BE2C (cell line): ENCODE results near the gene PRAC1.

Experiments
- DNase-seq: peaks from one replicate; pipeline ENCODE4 v3.0.0-alpha.2; 2020
- H3K27me3 ChIP-seq: fragments of 250-450 bp; sonication (Bioruptor Pico); 2 replicates; pipeline ENCODE4 v1.5.1; 2020; ENCODE audit warnings: mild to moderate bottlenecking
- H3K36me3 ChIP-seq: fragments of 250-450 bp; sonication (Bioruptor Pico); 2 replicates; pipeline ENCODE4 v1.5.1; 2020; ENCODE audit warnings: mild to moderate bottlenecking
- H3K4me1 ChIP-seq: fragments of 250-450 bp; sonication (Bioruptor Pico); 2 replicates; pipeline ENCODE4 v1.5.1; 2020
- H3K4me3 ChIP-seq: 2 replicates; pipeline ENCODE4 v1.5.1; 2011; ENCODE audit warnings: low read depth, low read length
- H3K9me3 ChIP-seq: fragments of 250-450 bp; sonication (Bioruptor Pico); 2 replicates; pipeline ENCODE4 v1.5.1; 2020
- TF ChIP-seq, protein P1 (sequence below): IDR thresholded peaks from 2 replicates; pipeline ENCODE4 v1.5.1; 2012; ENCODE audit warnings: mild to moderate bottlenecking, low read depth, low read length

Gene PRAC1

DNA sequence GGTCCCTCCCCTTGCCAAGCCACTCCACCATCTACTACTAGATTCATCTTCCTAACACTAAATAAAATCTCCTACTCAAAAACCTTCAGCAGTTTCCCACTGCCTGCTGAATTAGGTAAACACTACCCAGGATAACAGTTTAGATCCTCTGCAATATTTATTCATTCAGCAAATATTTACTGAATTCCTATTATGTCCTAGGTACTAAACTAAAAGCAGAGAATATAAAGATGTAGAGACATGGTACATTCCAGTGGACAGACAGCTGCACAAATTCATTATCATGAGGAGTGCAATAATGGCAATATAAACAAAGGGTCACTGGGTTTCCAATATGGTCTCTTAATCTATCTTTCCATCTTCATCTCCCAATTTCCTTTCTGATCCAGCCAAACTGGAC is 37.0 kb upstream of the PRAC1 start:
- DNase-seq = no peak
- Histone ChIP-seq H3K36me3 (no peaks in the 10 kb centered on the region), H3K27me3 (peaks cover 93% of the 10 kb centered on the region), H3K4me1 (no peaks in the 10 kb centered on the region), H3K4me3 (no peak overlapping the region), H3K9me3 (no peaks in the 10 kb centered on the region)
- TF ChIP-seq, protein P1, sequence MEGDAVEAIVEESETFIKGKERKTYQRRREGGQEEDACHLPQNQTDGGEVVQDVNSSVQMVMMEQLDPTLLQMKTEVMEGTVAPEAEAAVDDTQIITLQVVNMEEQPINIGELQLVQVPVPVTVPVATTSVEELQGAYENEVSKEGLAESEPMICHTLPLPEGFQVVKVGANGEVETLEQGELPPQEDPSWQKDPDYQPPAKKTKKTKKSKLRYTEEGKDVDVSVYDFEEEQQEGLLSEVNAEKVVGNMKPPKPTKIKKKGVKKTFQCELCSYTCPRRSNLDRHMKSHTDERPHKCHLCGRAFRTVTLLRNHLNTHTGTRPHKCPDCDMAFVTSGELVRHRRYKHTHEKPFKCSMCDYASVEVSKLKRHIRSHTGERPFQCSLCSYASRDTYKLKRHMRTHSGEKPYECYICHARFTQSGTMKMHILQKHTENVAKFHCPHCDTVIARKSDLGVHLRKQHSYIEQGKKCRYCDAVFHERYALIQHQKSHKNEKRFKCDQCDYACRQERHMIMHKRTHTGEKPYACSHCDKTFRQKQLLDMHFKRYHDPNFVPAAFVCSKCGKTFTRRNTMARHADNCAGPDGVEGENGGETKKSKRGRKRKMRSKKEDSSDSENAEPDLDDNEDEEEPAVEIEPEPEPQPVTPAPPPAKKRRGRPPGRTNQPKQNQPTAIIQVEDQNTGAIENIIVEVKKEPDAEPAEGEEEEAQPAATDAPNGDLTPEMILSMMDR = no peak

DNA sequence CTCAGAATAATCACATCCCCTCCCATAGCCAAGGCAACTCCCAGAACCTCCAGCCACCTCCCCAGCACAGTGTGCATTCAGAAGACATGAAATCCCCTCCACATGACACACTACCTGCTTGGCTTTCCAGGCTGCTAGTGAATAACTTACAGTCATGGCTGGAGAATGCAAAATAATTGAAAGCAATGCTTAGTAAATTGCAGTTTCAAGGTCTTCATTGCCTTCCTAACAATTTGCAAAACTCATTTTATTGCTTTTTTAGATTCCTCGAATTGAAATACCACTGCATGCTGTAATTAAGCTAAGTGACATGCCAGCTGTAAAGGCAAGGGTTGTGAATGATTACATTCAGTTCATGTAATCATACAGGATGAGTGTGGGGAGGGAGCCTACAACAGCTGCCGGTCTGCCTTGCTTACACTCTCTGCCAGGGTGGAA is 35.2 kb upstream of the PRAC1 start:
- TF ChIP-seq, protein P1 = no peak
- no peak overlapping the region for H3K4me3 ChIP-seq
- no peak for DNase-seq
- H3K27me3 ChIP-seq = peaks cover 94% of the 10 kb centered on the region
- no peaks in the 10 kb centered on the region for H3K4me1 ChIP-seq
- no peaks in the 10 kb centered on the region for H3K9me3 ChIP-seq
- H3K36me3 ChIP-seq = no peaks in the 10 kb centered on the region

DNA sequence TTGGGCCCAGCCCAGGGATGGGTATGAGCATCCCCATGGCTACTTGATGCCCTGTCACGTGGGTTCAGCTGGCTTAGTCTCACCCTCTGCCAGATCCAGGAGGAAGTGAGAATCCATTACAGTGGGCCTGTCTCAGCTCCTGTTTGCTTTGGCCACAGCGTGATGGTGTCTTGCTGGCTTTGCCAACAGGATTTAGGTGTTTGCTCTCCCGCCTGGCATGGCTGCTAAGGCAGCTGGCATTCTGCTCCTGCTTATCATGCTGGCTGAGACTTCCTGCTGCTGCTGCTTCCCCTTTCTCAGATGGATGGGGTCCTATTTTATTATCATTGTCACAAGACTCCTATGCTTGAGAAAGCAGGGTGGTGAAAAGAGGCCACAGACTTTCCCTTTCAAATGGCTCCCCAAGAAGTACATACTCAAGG is 34.5 kb upstream of the PRAC1 start:
- Histone ChIP-seq H3K27me3 (peaks cover 94% of the 10 kb centered on the region), H3K36me3 (no peaks in the 10 kb centered on the region), H3K4me3 (no peak overlapping the region), H3K9me3 (no peaks in the 10 kb centered on the region), H3K4me1 (no peaks in the 10 kb centered on the region)
- TF ChIP-seq, protein P1 = no peak
- no peak for DNase-seq

DNA sequence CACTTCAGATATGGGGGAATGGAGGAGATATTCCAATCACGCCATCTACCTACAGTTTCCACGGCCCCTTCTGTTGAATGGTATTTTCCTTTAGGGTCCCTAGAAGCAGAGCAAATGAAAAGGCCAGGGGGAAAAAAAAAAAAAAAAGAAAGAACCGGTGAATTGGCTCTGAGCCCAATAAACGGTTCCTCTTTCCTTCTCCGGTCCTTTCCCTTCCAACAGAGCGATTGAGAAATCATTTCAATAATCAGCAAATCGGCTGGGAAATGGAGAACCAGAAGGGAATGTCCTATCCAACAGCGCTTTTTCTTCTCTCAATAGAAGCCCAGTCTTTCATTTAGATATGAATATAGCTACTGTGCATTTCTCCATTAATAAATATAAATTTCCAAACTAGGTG is 33.0 kb upstream of the PRAC1 start:
- Histone ChIP-seq H3K4me1 (no peaks in the 10 kb centered on the region), H3K36me3 (no peaks in the 10 kb centered on the region), H3K27me3 (peaks cover 94% of the 10 kb centered on the region), H3K9me3 (no peaks in the 10 kb centered on the region), H3K4me3 (no peak overlapping the region)
- TF ChIP-seq, protein P1 = no peak
- no peak for DNase-seq

DNA sequence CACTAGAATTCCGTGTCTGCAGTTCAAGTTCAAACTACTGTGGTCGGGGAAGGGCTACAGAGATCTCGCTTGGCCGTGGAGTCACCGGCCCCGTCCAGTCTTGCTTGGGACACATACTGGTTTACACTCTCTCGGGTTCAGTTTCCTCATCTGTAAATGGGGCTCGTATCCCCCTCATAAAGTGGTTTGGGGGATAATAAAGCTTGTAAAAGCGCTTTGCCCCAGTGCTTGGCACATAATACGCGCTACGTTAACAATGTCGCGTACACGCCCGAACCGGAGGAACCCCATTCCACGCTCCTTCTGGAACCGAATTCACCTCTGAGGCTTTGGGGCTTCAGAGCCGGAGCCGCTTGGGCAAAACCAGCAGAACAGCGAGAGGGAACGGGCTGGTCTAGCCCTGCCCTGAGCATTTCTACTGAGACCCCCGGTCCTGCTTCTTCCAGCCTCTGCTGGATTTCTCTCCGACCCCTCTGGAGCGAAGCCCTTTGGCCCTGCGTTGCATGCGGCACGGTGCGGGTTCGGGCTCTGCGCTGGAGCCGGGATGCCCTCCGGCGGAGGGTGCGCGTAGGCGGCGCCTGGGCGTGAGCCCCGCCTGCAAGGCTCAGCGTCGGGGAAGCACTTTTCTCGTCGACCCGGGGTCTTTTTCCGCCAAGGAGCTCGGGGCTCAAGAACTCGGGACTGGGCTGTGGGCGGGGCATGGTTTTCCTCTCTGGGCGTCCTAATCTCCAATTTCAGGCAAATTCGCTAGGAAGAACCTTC is 32.4 kb upstream of the PRAC1 start:
- no peak overlapping the region for H3K4me3 ChIP-seq
- H3K36me3 ChIP-seq = no peaks in the 10 kb centered on the region
- TF ChIP-seq, protein P1 = no peak
- DNase-seq = no peak
- no peaks in the 10 kb centered on the region for H3K9me3 ChIP-seq
- peaks cover 96% of the 10 kb centered on the region for H3K27me3 ChIP-seq
- no peaks in the 10 kb centered on the region for H3K4me1 ChIP-seq

DNA sequence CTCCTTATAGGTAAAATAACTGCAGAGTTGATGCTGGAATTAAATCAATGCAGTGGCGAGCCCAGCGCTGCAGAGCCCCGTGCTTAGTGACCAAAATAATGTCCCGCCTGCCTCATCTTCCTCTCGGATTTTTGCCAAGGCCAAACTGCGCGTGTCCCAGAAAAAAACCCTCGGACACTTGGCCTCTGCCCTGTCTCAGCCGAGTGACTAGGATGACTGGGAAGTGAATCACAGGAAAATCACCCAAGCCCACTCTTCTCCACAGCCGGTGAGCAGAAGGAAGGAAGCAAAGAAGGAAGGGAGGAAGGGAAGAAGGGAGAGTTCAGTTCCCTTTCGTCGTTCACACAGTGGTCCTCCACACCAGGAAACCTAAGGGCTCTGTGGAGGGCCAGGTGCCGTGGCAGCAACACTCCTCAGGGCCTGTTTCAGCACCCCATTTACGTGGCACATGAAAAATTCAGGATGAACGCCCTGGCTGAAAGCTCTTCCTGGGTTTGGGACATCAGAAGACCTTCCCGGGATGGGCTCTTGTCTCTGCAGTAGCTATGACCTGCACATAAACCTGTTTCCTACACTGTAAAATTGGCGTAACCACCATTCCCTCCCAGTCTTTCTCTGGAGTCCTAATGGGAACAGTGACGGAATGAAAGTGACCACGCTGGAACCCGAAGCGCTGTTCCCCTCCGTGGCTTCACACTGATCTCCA is 31.6 kb upstream of the PRAC1 start:
- no peaks in the 10 kb centered on the region for H3K36me3 ChIP-seq
- TF ChIP-seq, protein P1 = no peak
- no peaks in the 10 kb centered on the region for H3K4me1 ChIP-seq
- DNase-seq = no peak
- no peaks in the 10 kb centered on the region for H3K9me3 ChIP-seq
- H3K4me3 ChIP-seq = no peak overlapping the region
- H3K27me3 ChIP-seq = peaks cover 96% of the 10 kb centered on the region
